ENCODE measurements around the gene NCOA7.

NCOA7 gene

DNA sequence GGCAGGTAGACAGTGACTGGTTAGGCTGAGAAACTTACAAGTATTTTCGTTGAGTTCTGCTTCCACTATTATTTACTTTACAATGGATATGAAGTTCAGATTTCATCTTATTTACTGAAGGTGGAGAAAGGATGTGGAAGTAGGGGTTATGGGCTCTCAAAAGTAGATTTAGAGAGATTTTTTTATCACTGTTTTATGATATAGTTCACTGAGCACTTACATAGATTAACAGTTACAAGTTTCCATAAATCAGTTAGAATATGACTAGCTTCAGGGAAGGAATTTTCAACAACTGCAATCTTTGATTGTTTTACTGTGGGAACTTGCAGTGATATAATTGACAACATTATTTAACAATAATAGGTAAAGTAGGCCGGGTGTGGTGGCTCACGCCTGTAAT lies 188.3 kb downstream of the NCOA7 start:
- Histone ChIP-seq H3K4me1 (ENCODE audit: control insufficient read depth, insufficient read depth, low read length) (no peaks in the 10 kb centered on the region), H3K36me3 (ENCODE audit: control insufficient read depth, insufficient read depth, low read length) (no peaks in the 10 kb centered on the region), H3K27me3 (ENCODE audit: control insufficient read depth, insufficient read depth, low read length) (no peaks in the 10 kb centered on the region)

More for the DNA sequence above, 188.3 kb downstream of the NCOA7 start:
- H3K9me3 ChIP-seq (ENCODE audit: control insufficient read depth, low read length), result no peaks in the 10 kb centered on the region
- no peak overlapping the region for H3K9ac ChIP-seq (ENCODE audit: low read length)
- no peak overlapping the region for H3K4me3 ChIP-seq (ENCODE audit: low read length)
